Gastroesophageal sphincter (tissue), 4 donors: ENCODE results near the gene BCL2. TPM values are rescaled to one million over a fixed set of nuclear protein-coding genes. Genes with fewer than 3 reads are reported as not detected.

ENCODE experiments used
- ATAC-seq: fragments of 150-250 bp; one replicate; pipeline ENCODE4 v1.9.1; 2016; ENCODE audit warnings: mild to moderate bottlenecking, moderate library complexity
- H3K27ac ChIP-seq, 4 donors: fragments of 200-600 bp; sonication (generic) in 3 of 4; 1 replicate in 3 of 4; 2 replicates in 1 of 4; pipeline ENCODE4 v1.5.1; 2016 to 2019
- H3K27me3 ChIP-seq: fragments of 200-600 bp; sonication (generic); one replicate; pipeline ENCODE4 v1.5.1; 2019
- H3K36me3 ChIP-seq, 2 donors: fragments of 200-600 bp; sonication (generic); one replicate each; pipeline ENCODE4 v1.5.1; 2019; ENCODE audit warnings: control low read depth in 1 of 2
- H3K4me1 ChIP-seq, 3 donors: fragments of 200-600 bp; sonication (generic); 1 replicate in 2 of 3; 2 replicates in 1 of 3; pipeline ENCODE4 v1.5.1; 2016 to 2019; ENCODE audit warnings: control low read depth in 2 of 3
- H3K4me3 ChIP-seq, 2 donors: fragments of 200-600 bp; sonication (generic); one replicate each; pipeline ENCODE4 v1.5.1; 2019; ENCODE audit warnings: mild to moderate bottlenecking in 1 of 2, moderate library complexity in 1 of 2
- H3K9me3 ChIP-seq, 3 donors: fragments of 200-600 bp; sonication (generic); one replicate each; pipeline ENCODE4 v1.5.1; 2017 to 2019; ENCODE audit warnings: control low read depth in 2 of 3
- EP300 ChIP-seq: sonication (generic); formaldehyde crosslinking; IDR thresholded peaks from one replicate; pipeline ENCODE4 v1.6.1; 2017; ENCODE audit warnings: antibody characterized with exemption, mild to moderate bottlenecking
- POLR2A ChIP-seq, 2 donors: fragments of 450-650 bp; IDR thresholded peaks; one replicate each; pipeline ENCODE4 v1.6.1; 2017; ENCODE audit warnings: antibody characterized with exemption in 2 of 2, mild to moderate bottlenecking in 2 of 2, moderate library complexity in 1 of 2
- POLR2AphosphoS5 ChIP-seq: sonication (generic); formaldehyde crosslinking; IDR thresholded peaks from one replicate; pipeline ENCODE4 v1.6.1; 2017; ENCODE audit warnings: antibody characterized with exemption
- WGBS, 2 donors: methylation state at CpG; one replicate each; pipeline ENCODE4 v1.1.5; 2018; ENCODE audit warnings: low coverage in 1 of 2; 5-methylcytosine and 5-hydroxymethylcytosine counted together
- total RNA-seq, 4 donors: library from RNA; depleted of rRNA; stranded (reverse); fragments of >200 nt; gene quantifications; one replicate each; pipeline ENCODE4 v1.1.0, GENCODE V29; 2016
- TF ChIP-seq, protein P1 (sequence below), 4 experiments: fragments of 200-600 bp in 2 of 4; fragments of 450-650 bp in 2 of 4; sonication (generic) in 1 of 4; IDR thresholded peaks; one replicate each; pipeline ENCODE4 v1.5.1; 2017 to 2019; ENCODE audit warnings: antibody characterized with exemption in 4 of 4, mild to moderate bottlenecking in 2 of 4, moderate library complexity in 2 of 4

The BCL2 gene
- total RNA-seq, 4 donors from 2014 or later, result 31.2 to 41.7 (median 32.7) TPM

DNA sequence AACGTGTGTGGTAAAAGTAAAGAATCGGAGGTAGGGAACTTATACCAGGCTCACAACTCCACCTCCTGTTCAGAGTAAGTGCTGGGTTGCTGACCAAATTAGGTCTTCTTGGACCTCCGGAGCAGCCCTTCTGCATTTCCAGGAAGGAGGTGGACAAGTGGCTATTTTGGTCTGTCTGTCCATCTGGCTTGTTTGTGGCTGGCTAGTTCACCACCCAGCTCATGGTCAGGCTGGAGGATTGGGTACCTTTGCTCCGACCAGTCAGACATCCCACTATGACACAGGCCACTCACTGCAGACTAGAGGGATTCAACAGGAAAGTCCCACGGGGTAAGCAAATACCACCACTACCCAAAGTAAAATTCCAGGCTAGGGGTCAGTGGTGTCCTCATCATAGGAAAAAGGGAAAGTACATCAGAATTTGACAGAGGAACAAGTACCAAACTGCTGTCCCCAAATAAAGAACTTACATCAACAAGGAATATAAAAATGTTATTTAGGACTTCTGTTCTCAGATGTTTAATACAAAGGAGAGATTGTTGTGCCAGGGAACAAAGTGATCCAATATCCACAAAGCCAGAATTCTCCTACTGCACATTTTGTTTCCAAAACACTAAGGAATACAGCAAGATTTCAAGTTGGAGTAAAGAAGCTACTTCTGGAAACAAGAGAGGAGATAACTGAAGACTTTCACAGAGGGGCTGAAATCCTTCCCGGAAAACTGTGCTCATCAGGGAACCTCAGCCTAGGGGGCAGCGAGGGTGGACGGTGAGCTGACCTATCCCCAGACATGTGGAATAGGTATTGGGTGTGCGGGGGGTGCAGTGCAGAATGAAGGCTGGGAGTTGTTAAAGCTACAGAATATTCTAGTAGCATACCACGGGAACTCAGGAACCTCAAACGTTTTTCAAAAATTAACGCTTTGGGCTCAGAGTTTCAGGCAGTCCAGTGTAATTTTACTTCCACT is 56.9 kb downstream of the BCL2 start:
- H3K27ac ChIP-seq, result peak overlapping the region; percentile 79 to 97 (median 87)
- 38 to 46% methylated on average over 10 of the region's 12 CpGs for WGBS, 2 donors
- peak overlapping the region; percentile 23 to 32 for H3K4me3 ChIP-seq

DNA sequence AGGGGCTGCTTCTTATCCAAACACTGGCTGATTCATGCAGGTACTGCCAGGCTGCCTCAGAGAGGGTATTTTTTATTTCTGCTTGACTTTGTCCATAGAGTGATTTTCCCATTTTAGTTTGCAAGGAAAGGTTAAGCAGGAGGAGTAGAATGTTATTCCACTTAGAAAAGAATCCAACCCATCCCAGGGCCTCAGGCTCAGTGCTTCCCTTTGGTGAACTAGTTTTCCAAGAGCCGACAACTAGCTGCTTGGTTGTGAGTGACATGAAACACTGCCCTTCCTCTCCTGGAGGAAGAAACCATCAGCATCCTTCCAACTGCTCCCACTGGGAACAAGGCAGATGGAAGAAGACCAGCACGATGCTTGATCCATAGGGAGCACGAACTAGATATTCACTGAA is 58.5 kb downstream of the BCL2 start:
- Histone ChIP-seq H3K27me3 (no peaks in the 10 kb centered on the region), H3K4me1 (peaks cover 0 to 81% (median 15%) of the 10 kb centered on the region in 3 donors), H3K27ac (peak overlapping the region; percentile 59 to 97 (median 82)), H3K36me3 (no peaks in the 10 kb centered on the region), H3K4me3 (no peak overlapping the region), H3K9me3 (no peaks in the 10 kb centered on the region)
- ATAC-seq, result no peak
- TF ChIP-seq POLR2A (IDR thresholded peaks at IDR 0.05), result no peak
- no peak for TF ChIP-seq EP300
- TF ChIP-seq POLR2AphosphoS5, result no peak
- TF ChIP-seq, protein P1, sequence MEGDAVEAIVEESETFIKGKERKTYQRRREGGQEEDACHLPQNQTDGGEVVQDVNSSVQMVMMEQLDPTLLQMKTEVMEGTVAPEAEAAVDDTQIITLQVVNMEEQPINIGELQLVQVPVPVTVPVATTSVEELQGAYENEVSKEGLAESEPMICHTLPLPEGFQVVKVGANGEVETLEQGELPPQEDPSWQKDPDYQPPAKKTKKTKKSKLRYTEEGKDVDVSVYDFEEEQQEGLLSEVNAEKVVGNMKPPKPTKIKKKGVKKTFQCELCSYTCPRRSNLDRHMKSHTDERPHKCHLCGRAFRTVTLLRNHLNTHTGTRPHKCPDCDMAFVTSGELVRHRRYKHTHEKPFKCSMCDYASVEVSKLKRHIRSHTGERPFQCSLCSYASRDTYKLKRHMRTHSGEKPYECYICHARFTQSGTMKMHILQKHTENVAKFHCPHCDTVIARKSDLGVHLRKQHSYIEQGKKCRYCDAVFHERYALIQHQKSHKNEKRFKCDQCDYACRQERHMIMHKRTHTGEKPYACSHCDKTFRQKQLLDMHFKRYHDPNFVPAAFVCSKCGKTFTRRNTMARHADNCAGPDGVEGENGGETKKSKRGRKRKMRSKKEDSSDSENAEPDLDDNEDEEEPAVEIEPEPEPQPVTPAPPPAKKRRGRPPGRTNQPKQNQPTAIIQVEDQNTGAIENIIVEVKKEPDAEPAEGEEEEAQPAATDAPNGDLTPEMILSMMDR (IDR thresholded peaks at IDR 0.05), result no peak
- 92% methylated on average over 2 of the region's 3 CpGs for WGBS, 2 donors

More for the DNA sequence above, 56.9 kb downstream of the BCL2 start:
- Histone ChIP-seq H3K36me3 (no peaks in the 10 kb centered on the region), H3K9me3 (no peaks in the 10 kb centered on the region), H3K27me3 (no peaks in the 10 kb centered on the region), H3K4me1 (peaks cover 0 to 81% (median 15%) of the 10 kb centered on the region in 3 donors)
- TF ChIP-seq POLR2AphosphoS5 (peak; percentile 76), EP300 (no peak), POLR2A (IDR thresholded peaks at IDR 0.05) (no peak)
- TF ChIP-seq, protein P1 (IDR thresholded peaks at IDR 0.05), result peak; percentile 9 to 50 (median 39)
- ATAC-seq, result peak; percentile 87

DNA sequence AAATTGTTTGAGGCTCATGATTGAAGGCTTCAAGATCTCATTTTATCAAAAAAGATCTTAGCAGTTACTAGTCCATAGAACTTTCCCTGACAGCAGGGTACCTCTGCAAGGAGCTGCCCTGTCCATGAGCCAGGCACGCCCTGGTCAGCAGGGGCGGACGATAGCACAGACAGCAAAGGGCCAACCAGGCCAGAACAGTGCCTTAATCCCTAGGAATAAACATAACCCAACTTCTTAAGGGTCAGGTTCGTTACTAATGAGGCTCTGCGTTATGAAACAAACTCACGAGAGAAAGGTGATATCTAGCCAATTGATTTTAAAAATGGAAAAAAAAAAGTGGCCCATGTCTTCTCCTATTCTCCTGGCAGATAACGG is 59.2 kb downstream of the BCL2 start:
- Histone ChIP-seq H3K4me3 (no peak overlapping the region), H3K9me3 (no peaks in the 10 kb centered on the region), H3K27ac (peak overlapping the region in 3 of 4 donors; percentile 64 to 86 (median 79)), H3K36me3 (no peaks in the 10 kb centered on the region), H3K27me3 (no peaks in the 10 kb centered on the region), H3K4me1 (peaks cover 0 to 78% (median 15%) of the 10 kb centered on the region in 3 donors)
- no peak for TF ChIP-seq POLR2A (IDR thresholded peaks at IDR 0.05)
- no peak for TF ChIP-seq EP300
- peak; percentile 60 for TF ChIP-seq POLR2AphosphoS5
- TF ChIP-seq, protein P1 (IDR thresholded peaks at IDR 0.05), result no peak
- WGBS, 2 donors, result 27 to 58% methylated on average over 5 to 6 of the region's 7 CpGs
- ATAC-seq, result no peak

DNA sequence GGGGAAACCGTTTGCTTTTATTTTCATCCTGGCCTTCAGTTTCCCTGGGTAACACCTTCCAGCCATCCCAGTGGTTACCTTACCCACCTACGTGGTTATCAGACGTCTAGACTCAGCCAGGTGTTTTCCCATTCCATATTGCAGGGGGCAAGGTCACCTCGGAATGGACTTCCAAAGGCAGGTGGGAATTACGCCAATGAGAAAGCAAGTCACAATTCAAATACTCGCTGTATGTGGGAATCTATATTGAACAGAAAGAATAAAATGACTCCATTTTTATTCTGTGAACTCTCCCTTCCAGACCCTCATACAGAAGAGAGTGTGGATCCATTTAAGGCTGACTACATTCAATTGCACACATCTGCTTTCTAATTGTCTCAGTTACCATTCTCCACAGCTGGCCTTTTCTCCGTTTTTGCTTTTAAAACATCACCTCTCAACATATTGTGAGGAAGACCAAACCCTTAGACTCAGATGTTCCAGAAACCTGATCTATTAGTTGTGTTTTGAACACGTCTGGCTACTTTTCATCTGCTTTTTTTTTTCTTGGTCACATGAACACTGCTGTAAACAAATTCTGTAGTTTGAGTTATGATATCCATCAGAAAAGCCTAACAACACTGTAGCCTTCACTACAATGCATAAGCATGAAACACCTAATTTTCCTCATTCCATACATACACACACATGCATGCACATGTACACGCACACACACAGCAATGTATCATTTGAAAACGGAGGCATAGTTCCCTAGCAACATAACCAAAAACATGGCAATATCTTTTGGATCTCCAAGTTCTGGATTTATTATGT is 59.8 kb downstream of the BCL2 start:
- Histone ChIP-seq H3K27me3 (no peaks in the 10 kb centered on the region), H3K9me3 (no peaks in the 10 kb centered on the region), H3K27ac (peak overlapping the region in 3 of 4 donors; percentile 64 to 86 (median 79)), H3K36me3 (no peaks in the 10 kb centered on the region), H3K4me1 (peaks cover 0 to 78% (median 15%) of the 10 kb centered on the region in 3 donors), H3K4me3 (no peak overlapping the region)
- WGBS, 2 donors, result 65 to 68% methylated on average over 7 to 10 of the region's 10 CpGs
- TF ChIP-seq, protein P1 (IDR thresholded peaks at IDR 0.05), result no peak
- no peak for TF ChIP-seq POLR2AphosphoS5
- no peak for TF ChIP-seq POLR2A (IDR thresholded peaks at IDR 0.05)
- TF ChIP-seq EP300, result no peak
- ATAC-seq, result no peak
